Vagina (tissue), 2 donors: ENCODE measurements around the gene SPIB. TPM values are rescaled to one million over a fixed set of nuclear protein-coding genes. Genes with fewer than 3 reads are reported as not detected.

ENCODE experiments used
- DNase-seq, 2 donors: peaks; one replicate each; pipeline ENCODE4 v3.0.0-alpha.2; 2017; ENCODE audit errors: extremely low spot score in 2 of 2
- H3K27ac ChIP-seq: fragments of 200-600 bp; sonication (generic); one replicate; pipeline ENCODE4 v1.5.1; 2019
- H3K27me3 ChIP-seq: fragments of 200-600 bp; sonication (generic); one replicate; pipeline ENCODE4 v1.5.1; 2019
- H3K36me3 ChIP-seq, 2 donors: fragments of 200-600 bp; sonication (generic); one replicate each; pipeline ENCODE4 v1.5.1; 2017 to 2019
- H3K4me1 ChIP-seq: fragments of 200-600 bp; sonication (generic); one replicate; pipeline ENCODE4 v1.5.1; 2019
- H3K4me3 ChIP-seq, 2 donors: fragments of 200-600 bp; sonication (generic); 1 replicate in 1 of 2; 2 replicates in 1 of 2; pipeline ENCODE4 v1.5.1; 2016 to 2019
- H3K9me3 ChIP-seq: fragments of 200-600 bp; sonication (generic); one replicate; pipeline ENCODE4 v1.5.1; 2019
- POLR2A ChIP-seq, 2 donors: fragments of 450-650 bp; IDR thresholded peaks; one replicate each; pipeline ENCODE4 v1.6.1; 2017; ENCODE audit warnings: antibody characterized with exemption in 2 of 2, mild to moderate bottlenecking in 2 of 2, moderate library complexity in 2 of 2
- POLR2AphosphoS5 ChIP-seq, 2 donors: sonication (generic); formaldehyde crosslinking; IDR thresholded peaks; one replicate each; pipeline ENCODE4 v1.9.0; 2017; ENCODE audit warnings: antibody characterized with exemption in 2 of 2, mild to moderate bottlenecking in 2 of 2, low read depth in 1 of 2; ENCODE audit not compliant: insufficient read depth in 1 of 2
- intact Hi-C: fragments of 100-400 bp; cut with DNase I; formaldehyde crosslinking; loops from one replicate; pipeline ENCODE4 v1.15.1; 2023
- total RNA-seq: library from RNA; depleted of rRNA; stranded (reverse); fragments of >200 nt; gene quantifications from one replicate; pipeline ENCODE4 v1.2.3, GENCODE V29; 2016
- TF ChIP-seq, protein P1 (sequence below), 3 experiments: fragments of 450-650 bp in 2 of 3; fragments of 200-600 bp in 1 of 3; sonication (generic) in 1 of 3; IDR thresholded peaks; one replicate each; pipeline ENCODE4 v1.5.1; 2017 to 2019; ENCODE audit warnings: antibody characterized with exemption in 3 of 3, mild to moderate bottlenecking in 2 of 3, moderate library complexity in 2 of 3

The SPIB gene
- total RNA-seq, 1 donor from 2014 or later, result not detected

DNA sequence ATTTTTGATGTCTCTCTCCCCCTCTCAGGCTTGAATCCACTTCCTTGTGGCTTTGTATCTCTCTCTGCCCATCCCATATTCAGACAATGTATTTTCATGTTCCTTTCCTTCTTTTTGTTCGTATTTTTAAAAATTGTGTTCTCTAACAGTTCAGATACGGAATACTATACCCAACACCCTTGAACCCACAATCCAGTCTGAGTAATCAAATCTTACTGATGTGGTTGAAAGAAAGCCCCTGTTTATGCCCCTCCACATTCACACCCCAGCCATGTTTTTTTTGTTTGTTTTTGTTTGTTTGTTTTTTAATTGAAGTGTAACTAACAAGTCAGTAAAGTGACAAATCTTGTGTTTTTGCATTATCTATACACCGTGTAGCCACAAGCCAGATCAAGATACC lies 1.4 kb downstream of the SPIB start:
- TF ChIP-seq POLR2A (IDR thresholded peaks at IDR 0.05) (no peak), POLR2AphosphoS5 (IDR thresholded peaks at IDR 0.05; ENCODE audit: insufficient read depth in 1 of 2, low read depth in 1 of 2) (no peak)
- TF ChIP-seq, protein P1, sequence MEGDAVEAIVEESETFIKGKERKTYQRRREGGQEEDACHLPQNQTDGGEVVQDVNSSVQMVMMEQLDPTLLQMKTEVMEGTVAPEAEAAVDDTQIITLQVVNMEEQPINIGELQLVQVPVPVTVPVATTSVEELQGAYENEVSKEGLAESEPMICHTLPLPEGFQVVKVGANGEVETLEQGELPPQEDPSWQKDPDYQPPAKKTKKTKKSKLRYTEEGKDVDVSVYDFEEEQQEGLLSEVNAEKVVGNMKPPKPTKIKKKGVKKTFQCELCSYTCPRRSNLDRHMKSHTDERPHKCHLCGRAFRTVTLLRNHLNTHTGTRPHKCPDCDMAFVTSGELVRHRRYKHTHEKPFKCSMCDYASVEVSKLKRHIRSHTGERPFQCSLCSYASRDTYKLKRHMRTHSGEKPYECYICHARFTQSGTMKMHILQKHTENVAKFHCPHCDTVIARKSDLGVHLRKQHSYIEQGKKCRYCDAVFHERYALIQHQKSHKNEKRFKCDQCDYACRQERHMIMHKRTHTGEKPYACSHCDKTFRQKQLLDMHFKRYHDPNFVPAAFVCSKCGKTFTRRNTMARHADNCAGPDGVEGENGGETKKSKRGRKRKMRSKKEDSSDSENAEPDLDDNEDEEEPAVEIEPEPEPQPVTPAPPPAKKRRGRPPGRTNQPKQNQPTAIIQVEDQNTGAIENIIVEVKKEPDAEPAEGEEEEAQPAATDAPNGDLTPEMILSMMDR (IDR thresholded peaks at IDR 0.05), result no peak

DNA sequence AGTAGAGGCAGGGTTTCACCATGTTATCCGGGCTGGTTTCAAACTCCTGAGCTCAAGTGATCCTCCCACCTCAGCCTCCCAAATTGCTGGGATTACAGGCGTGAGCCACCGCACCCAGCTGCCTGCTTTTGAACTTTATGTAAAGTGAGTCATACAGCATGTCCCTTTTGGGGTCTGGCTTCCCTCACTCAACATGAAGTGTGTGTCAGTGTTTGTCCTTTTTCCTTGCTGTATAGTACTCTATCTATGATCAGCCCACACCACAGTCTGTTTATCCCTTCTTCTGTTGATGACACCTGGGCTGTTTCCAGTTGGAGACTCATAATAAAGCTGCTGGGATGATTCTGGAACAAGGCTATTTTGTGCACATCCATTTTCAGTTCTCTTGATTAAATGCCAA lies 2.1 kb downstream of the SPIB start:
- Histone ChIP-seq H3K36me3 (no peaks in the 10 kb centered on the region), H3K4me3 (no peak overlapping the region), H3K27me3 (no peaks in the 10 kb centered on the region), H3K9me3 (no peaks in the 10 kb centered on the region), H3K27ac (no peak overlapping the region), H3K4me1 (peaks cover 6% of the 10 kb centered on the region)
- intact Hi-C loops, result no loop called here
- TF ChIP-seq, protein P1 (IDR thresholded peaks at IDR 0.05), result no peak
- TF ChIP-seq POLR2A (IDR thresholded peaks at IDR 0.05), result no peak
- no peak for TF ChIP-seq POLR2AphosphoS5 (IDR thresholded peaks at IDR 0.05; ENCODE audit: insufficient read depth in 1 of 2, low read depth in 1 of 2)
- no peak for DNase-seq

More for the DNA sequence above, 1.4 kb downstream of the SPIB start:
- H3K9me3 ChIP-seq, result no peaks in the 10 kb centered on the region
- DNase-seq, result no peak
- H3K4me1 ChIP-seq, result peaks cover 6% of the 10 kb centered on the region
- H3K36me3 ChIP-seq, result no peaks in the 10 kb centered on the region
- H3K27ac ChIP-seq, result no peak overlapping the region
- no peak overlapping the region for H3K4me3 ChIP-seq
- intact Hi-C loops, result no loop called here
- H3K27me3 ChIP-seq, result no peaks in the 10 kb centered on the region

DNA sequence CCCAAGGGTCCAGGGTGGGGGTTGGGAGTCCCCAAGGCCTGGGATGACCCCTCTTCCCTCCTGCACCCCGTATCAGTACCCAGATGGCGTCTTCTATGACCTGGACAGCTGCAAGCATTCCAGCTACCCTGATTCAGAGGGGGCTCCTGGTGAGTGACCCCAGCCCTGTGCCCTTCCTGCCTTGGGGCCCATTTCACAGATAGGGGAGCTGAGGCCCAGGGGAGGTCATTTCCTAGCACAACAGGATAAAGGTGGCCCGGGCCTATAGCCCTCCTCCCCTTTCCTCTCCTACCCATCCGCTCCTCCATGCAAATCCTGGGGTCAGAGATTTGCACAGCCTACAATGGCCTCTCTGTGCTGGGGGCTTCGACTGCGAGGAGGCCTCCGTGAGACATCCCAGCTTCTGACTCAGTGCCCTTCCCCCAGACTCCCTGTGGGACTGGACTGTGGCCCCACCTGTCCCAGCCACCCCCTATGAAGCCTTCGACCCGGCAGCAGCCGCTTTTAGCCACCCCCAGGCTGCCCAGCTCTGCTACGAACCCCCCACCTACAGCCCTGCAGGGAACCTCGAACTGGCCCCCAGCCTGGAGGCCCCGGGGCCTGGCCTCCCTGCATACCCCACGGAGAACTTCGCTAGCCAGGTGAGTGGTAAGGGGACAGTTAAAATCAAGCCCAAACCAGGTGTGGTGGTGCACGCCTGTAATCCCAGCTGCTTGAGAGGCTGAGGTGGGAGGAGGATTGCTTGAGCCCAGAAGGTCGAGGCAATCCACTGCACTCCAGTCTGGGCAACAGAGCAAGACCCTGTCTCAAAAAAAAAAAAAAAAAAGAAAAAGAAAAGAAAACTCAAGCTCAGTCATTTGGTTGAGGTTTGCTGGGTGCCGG lies 3.9 kb downstream of the SPIB start:
- TF ChIP-seq POLR2AphosphoS5 (IDR thresholded peaks at IDR 0.05; ENCODE audit: insufficient read depth in 1 of 2, low read depth in 1 of 2) (no peak), POLR2A (IDR thresholded peaks at IDR 0.05) (no peak)
- TF ChIP-seq, protein P1 (IDR thresholded peaks at IDR 0.05), result no peak
- DNase-seq, result no peak
- no peaks in the 10 kb centered on the region for H3K9me3 ChIP-seq
- no peaks in the 10 kb centered on the region for H3K36me3 ChIP-seq
- no peak overlapping the region for H3K4me3 ChIP-seq
- H3K4me1 ChIP-seq, result peaks cover 6% of the 10 kb centered on the region
- H3K27ac ChIP-seq, result no peak overlapping the region
- no peaks in the 10 kb centered on the region for H3K27me3 ChIP-seq
- intact Hi-C loops, result no loop called here

DNA sequence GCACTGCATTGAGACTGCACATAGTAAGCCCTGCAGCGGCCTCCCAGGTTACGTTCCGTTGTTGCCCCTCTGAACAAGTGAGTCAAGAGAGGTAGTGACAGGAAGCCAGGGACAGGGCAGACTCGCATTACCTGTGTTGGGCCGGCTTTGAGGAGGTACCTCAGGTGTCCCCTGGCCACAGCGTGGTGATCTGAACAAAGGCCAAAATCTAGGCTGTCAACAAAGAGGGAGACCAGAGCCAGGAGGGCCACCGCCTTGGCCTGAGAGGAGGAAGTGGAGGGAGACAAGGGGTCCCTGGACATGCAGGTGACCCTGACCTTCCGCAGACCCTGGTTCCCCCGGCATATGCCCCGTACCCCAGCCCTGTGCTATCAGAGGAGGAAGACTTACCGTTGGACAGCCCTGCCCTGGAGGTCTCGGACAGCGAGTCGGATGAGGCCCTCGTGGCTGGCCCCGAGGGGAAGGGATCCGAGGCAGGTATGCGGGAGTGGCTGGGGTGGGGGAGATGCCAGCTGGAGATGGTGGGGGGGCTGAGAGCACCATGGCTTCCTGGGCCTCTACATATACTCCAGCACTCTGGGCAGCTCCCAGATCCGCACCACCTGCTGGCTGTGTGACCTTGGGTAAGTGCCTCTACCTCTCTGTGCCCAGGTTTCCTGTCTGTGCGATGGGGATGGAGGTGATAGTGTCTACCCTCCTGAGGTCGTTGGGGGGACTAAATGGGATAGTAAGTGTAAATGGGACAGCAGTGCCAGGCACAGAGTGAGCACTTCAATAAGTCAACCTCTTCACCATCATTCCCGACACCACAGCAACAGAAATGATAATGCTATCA lies 4.8 kb downstream of the SPIB start:
- no peaks in the 10 kb centered on the region for H3K9me3 ChIP-seq
- no peak for DNase-seq
- H3K27ac ChIP-seq, result no peak overlapping the region
- no peaks in the 10 kb centered on the region for H3K27me3 ChIP-seq
- peaks cover 5% of the 10 kb centered on the region for H3K4me1 ChIP-seq
- no peak overlapping the region for H3K4me3 ChIP-seq
- TF ChIP-seq POLR2A (IDR thresholded peaks at IDR 0.05) (no peak), POLR2AphosphoS5 (IDR thresholded peaks at IDR 0.05; ENCODE audit: insufficient read depth in 1 of 2, low read depth in 1 of 2) (no peak)
- TF ChIP-seq, protein P1 (IDR thresholded peaks at IDR 0.05), result no peak
- intact Hi-C loops, result no loop called here
- no peaks in the 10 kb centered on the region for H3K36me3 ChIP-seq
